ENCODE measurements around the gene KIAA0513.

DNA sequence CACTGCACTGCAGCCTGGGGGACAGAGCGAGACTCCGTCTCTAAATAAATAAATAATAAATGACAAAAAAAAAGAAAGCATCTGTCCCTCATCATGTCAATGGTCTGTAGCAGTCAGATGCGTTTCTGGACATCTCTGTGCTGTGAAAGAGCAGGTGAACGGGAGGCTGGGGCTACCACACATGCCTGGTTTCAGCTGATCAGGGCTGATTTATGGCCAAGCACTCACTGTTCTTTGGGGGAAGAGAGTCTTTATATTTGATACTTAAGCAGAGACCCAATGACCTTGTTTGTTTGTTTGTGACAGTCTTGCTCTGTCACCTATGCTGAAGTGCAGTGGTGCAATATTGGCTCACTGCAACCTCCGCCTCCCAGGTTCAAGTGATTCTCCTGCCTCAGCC lies 17.5 kb downstream of the KIAA0513 start:
- TF ChIP-seq EZH2 (IDR thresholded peaks at IDR 0.05; ENCODE audit: low read length, missing control alignments), result no peak
- TF ChIP-seq, protein P1, sequence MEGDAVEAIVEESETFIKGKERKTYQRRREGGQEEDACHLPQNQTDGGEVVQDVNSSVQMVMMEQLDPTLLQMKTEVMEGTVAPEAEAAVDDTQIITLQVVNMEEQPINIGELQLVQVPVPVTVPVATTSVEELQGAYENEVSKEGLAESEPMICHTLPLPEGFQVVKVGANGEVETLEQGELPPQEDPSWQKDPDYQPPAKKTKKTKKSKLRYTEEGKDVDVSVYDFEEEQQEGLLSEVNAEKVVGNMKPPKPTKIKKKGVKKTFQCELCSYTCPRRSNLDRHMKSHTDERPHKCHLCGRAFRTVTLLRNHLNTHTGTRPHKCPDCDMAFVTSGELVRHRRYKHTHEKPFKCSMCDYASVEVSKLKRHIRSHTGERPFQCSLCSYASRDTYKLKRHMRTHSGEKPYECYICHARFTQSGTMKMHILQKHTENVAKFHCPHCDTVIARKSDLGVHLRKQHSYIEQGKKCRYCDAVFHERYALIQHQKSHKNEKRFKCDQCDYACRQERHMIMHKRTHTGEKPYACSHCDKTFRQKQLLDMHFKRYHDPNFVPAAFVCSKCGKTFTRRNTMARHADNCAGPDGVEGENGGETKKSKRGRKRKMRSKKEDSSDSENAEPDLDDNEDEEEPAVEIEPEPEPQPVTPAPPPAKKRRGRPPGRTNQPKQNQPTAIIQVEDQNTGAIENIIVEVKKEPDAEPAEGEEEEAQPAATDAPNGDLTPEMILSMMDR (conservative IDR thresholded peaks at IDR 0.05 in 1 of 2, IDR thresholded peaks at IDR 0.05 in 1 of 2; ENCODE audit: low read depth in 1 of 2, low read length in 2 of 2), result no peak

Measured in fibroblast of lung (primary cell).